Common myeloid progenitor, CD34-positive (primary cell): ENCODE results near the gene AEBP1.

ENCODE experiments used
- CTCF ChIA-PET: fragments of 350-600 bp; sonication (Branson Sonifier 250); formaldehyde crosslinking; loops from one replicate; lab custom pipeline; 2021; ENCODE audit warnings: antibody characterized with exemption; lab: Charles Lee
- POLR2A ChIA-PET: fragments of 350-600 bp; sonication (Branson Sonifier 250); formaldehyde crosslinking; loops from one replicate; lab custom pipeline; 2021; ENCODE audit warnings: antibody characterized with exemption; lab: Charles Lee
- DNase-seq, 3 donors: peaks; one replicate each; pipeline versions ENCODE4 v3.0.0 to v3.0.0-alpha.2; 2013
- H3K27ac ChIP-seq, 2 experiments: 1 replicate in 1 of 2; 2 replicates in 1 of 2; pipeline ENCODE4 v1.7.0; 2013; ENCODE audit warnings: inconsistent platforms in 2 of 2, low read length in 2 of 2, mild to moderate bottlenecking in 2 of 2, low read depth in 1 of 2, moderate library complexity in 1 of 2; ENCODE audit not compliant: severe bottlenecking in 2 of 2, insufficient read depth in 1 of 2, poor library complexity in 1 of 2
- H3K27me3 ChIP-seq, 5 experiments: replicated peaks in 2 of 5; 1 replicate in 3 of 5; 2 replicates in 2 of 5; pipeline versions ENCODE4 v1.6.1 to v1.7.0; 2013; ENCODE audit warnings: low read length in 4 of 5, mild to moderate bottlenecking in 2 of 5, moderate library complexity in 2 of 5, inconsistent platforms in 1 of 5; ENCODE audit not compliant: insufficient read depth in 5 of 5, control insufficient read depth in 4 of 5
- H3K36me3 ChIP-seq, 4 experiments: 1 replicate in 2 of 4; 2 replicates in 2 of 4; pipeline versions ENCODE4 v1.6.1 to v1.7.0; 2013; ENCODE audit warnings: low read length in 3 of 4, control low read depth in 1 of 4, mild to moderate bottlenecking in 1 of 4; ENCODE audit not compliant: control insufficient read depth in 4 of 4, insufficient read depth in 4 of 4
- H3K4me1 ChIP-seq, 4 experiments: 1 replicate in 3 of 4; 2 replicates in 1 of 4; pipeline versions ENCODE4 v1.6.1 to v1.7.1; 2013; ENCODE audit warnings: low read length in 3 of 4, mild to moderate bottlenecking in 3 of 4, control low read depth in 1 of 4, inconsistent platforms in 1 of 4, moderate library complexity in 1 of 4; ENCODE audit not compliant: control insufficient read depth in 4 of 4, insufficient read depth in 4 of 4; ENCODE audit errors: control extremely low read depth in 1 of 4
- H3K4me3 ChIP-seq, 7 experiments: 1 replicate in 4 of 7; 2 replicates in 3 of 7; pipeline versions ENCODE4 v1.5.1 to v1.7.0; 2013; ENCODE audit warnings: mild to moderate bottlenecking in 7 of 7, low read length in 6 of 7, moderate library complexity in 6 of 7, inconsistent platforms in 2 of 7, low read depth in 2 of 7, control low read depth in 1 of 7; ENCODE audit not compliant: insufficient read depth in 4 of 7, control insufficient read depth in 1 of 7; ENCODE audit errors: extremely low read depth in 1 of 7
- H3K9me3 ChIP-seq, 5 experiments: 1 replicate in 4 of 5; 2 replicates in 1 of 5; pipeline versions ENCODE4 v1.6.1 to v1.7.1; 2013; ENCODE audit warnings: low read length in 4 of 5, mild to moderate bottlenecking in 2 of 5, inconsistent platforms in 1 of 5, low read depth in 1 of 5, moderate library complexity in 1 of 5; ENCODE audit not compliant: control insufficient read depth in 4 of 5, insufficient read depth in 2 of 5; ENCODE audit errors: control extremely low read depth in 1 of 5
- WGBS: methylation state at CpG from one replicate; pipeline ENCODE4 v1.1.5; 2013; ENCODE audit not compliant: insufficient coverage; 5-methylcytosine and 5-hydroxymethylcytosine counted together

The AEBP1 gene

GRCh38 chr7:44094883-44095592 lies 9.1 kb upstream of the AEBP1 start:
- DNase-seq: no peak
- no peak overlapping the region for H3K4me3 ChIP-seq
- no peaks in the 10 kb centered on the region for H3K36me3 ChIP-seq
- H3K9me3 ChIP-seq: no peaks in the 10 kb centered on the region
- 100% methylated on average over 2 of the region's 2 CpGs for WGBS
- peaks cover 9 to 18% (median 16%) of the 10 kb centered on the region in 4 experiments for H3K4me1 ChIP-seq
- POLR2A ChIA-PET: no interaction called here
- CTCF ChIA-PET: no interaction called here
- H3K27ac ChIP-seq: no peak overlapping the region
- no peaks in the 10 kb centered on the region for H3K27me3 ChIP-seq

DNA sequence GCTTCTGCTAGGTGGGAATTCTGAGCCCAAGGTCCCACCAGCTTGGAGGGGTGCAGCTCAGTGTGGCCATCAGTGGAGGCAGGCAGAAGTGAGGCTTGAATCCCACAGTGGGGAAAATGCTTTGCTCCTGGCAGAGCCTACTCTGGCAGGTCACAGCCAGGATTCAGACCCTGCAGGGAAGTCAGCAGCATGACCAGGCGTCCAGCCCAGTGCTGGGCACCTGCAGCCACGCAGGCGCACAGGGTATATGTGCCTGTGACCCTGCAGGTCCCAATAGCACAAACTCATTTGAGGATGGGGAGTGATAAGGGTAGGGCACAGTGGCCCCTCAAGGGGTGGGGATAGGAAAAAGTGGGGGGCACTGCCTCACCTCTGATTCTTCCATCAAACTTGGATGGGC lies 8.4 kb upstream of the AEBP1 start:
- H3K36me3 ChIP-seq: no peaks in the 10 kb centered on the region
- DNase-seq: no peak
- ChIA-PET POLR2A (no interaction called here), CTCF (no interaction called here)
- H3K4me1 ChIP-seq: peaks cover 9 to 20% (median 16%) of the 10 kb centered on the region in 4 experiments
- no peaks in the 10 kb centered on the region for H3K9me3 ChIP-seq
- H3K27me3 ChIP-seq: no peaks in the 10 kb centered on the region
- H3K27ac ChIP-seq: no peak overlapping the region
- H3K4me3 ChIP-seq: no peak overlapping the region
- WGBS: 100% methylated on average over 2 of the region's 3 CpGs

DNA sequence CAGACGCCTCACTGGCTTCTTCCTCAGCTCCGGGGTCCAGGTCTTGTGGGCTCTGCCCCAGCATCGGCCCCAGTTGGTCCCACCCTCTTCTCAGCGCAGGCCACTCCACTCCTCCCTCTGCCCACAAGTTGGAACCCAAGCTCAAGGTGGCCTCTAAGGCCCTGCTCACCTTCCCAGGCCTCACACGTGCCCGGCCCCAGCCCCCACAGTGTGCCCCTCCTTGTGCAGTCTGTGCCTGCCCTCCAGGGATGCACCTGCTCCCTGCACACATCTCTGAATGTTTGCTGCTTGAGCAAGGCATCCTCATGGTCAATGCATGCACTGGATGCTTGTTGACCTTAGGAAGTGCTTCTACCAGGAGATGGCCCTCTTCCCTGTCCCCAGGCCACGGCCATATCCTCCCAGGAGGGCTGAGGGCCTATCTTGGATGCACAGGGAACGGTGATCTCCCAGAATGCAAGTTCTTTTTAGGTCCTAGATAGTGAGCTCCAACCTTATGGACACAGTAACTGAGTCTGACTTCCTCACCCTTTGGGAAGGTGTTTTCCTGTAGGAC lies 7.7 kb upstream of the AEBP1 start:
- Histone ChIP-seq H3K27ac (no peak overlapping the region), H3K4me1 (peaks cover 9 to 20% (median 16%) of the 10 kb centered on the region in 4 experiments), H3K4me3 (no peak overlapping the region), H3K36me3 (no peaks in the 10 kb centered on the region), H3K27me3 (no peaks in the 10 kb centered on the region), H3K9me3 (no peaks in the 10 kb centered on the region)
- 97% methylated on average over 8 of the region's 8 CpGs for WGBS
- DNase-seq: no peak
- CTCF ChIA-PET: interaction anchor here (1.0 kb wide), 1 partner anchor 25 kb away, joined by 3 read pairs; no protein-coding TSS in a partner anchor
- POLR2A ChIA-PET: no interaction called here

GRCh38 chr7:44097064-44097932 lies 6.8 kb upstream of the AEBP1 start:
- no peak overlapping the region for H3K27ac ChIP-seq
- ChIA-PET CTCF (interaction anchor here (1.0 to 1.6 kb wide), 5 partner anchors 9 to 31 kb away, joined by 3 to 6 read pairs (median 4); no protein-coding TSS in a partner anchor), POLR2A (interaction anchor here (1.1 kb wide), 1 partner anchor 16 kb away, joined by 4 read pairs; no protein-coding TSS in a partner anchor)
- peaks cover 9 to 20% (median 16%) of the 10 kb centered on the region in 4 experiments for H3K4me1 ChIP-seq
- DNase-seq: peak in 2 of 3 donors; percentile 78 to 85
- H3K9me3 ChIP-seq: no peaks in the 10 kb centered on the region
- no peaks in the 10 kb centered on the region for H3K36me3 ChIP-seq
- H3K27me3 ChIP-seq: no peaks in the 10 kb centered on the region
- no peak overlapping the region for H3K4me3 ChIP-seq
- 69% methylated on average over 6 of the region's 9 CpGs for WGBS

DNA sequence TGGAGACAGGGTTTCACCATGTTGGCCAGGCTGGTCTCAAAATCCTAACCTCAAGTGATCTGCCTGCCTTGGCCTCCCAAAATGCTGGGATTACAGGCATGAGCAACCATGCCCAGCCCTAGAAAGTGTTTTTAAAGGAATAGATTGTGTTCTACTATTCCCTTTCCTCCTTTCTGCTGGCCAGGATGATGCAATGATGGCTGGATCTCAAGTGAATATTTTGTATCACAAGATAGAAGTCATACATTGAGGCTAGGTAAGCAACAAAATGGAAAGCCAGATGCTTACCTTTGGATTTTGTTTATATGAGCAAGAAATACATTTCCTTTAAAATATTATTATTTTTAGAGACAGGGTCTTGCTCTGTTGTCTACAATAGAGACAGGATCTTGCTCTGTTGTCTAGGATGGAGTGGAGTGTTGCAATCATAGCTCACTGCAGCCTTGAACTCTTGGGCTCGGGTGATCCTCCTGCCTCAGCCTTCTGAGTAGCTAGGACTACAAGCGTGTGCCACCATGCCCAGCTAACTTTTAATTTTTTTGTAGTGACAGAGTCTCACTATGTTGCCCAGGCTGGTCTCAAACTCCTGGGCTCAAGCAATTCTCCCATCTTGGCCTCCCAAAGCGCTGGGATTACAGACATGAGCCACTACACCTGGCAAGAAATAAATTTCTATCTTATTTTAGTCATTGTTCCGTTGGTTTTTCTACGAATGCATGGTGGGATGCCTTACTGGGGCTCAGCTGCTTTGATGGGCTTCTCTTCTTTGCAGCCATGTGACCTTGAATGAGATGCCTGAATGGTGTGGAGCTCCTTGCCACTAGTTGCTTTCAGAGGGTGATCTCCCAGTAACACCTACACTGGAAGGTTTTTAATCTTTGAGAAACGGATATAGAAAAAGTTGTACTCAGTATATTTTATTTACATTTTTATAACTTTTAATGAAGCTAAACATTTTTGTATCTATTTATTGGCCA lies 5.8 kb upstream of the AEBP1 start:
- H3K27ac ChIP-seq: no peak overlapping the region
- H3K4me1 ChIP-seq: peaks cover 9 to 28% (median 20%) of the 10 kb centered on the region in 4 experiments
- H3K36me3 ChIP-seq: no peaks in the 10 kb centered on the region
- CTCF ChIA-PET: interaction anchor here (0.8 to 1.6 kb wide), 9 partner anchors 8 to 99 kb away, joined by 3 to 7 read pairs (median 4); no protein-coding TSS in a partner anchor
- H3K4me3 ChIP-seq: no peak overlapping the region
- 98% methylated on average over 5 of the region's 6 CpGs for WGBS
- no peaks in the 10 kb centered on the region for H3K9me3 ChIP-seq
- no peaks in the 10 kb centered on the region for H3K27me3 ChIP-seq
- no peak for DNase-seq
- POLR2A ChIA-PET: interaction anchor here (1.0 to 1.1 kb wide), 2 partner anchors 18 to 103 kb away, joined by 3 to 4 read pairs; partner anchors contain the start of gene YKT6

GRCh38 chr7:44099669-44100068 lies 4.5 kb upstream of the AEBP1 start:
- no CpG with 5 or more reads among the region's 4 CpGs for WGBS
- Histone ChIP-seq H3K36me3 (no peaks in the 10 kb centered on the region), H3K9me3 (no peaks in the 10 kb centered on the region), H3K4me3 (no peak overlapping the region), H3K27ac (no peak overlapping the region), H3K27me3 (no peaks in the 10 kb centered on the region), H3K4me1 (peaks cover 9 to 37% (median 25%) of the 10 kb centered on the region in 4 experiments)
- ChIA-PET POLR2A (interaction anchor here (0.6 kb wide), 1 partner anchor 8 kb away, joined by 3 read pairs; no protein-coding TSS in a partner anchor), CTCF (interaction anchor here (1.2 to 1.6 kb wide), 2 partner anchors 23 to 98 kb away, joined by 3 to 4 read pairs; no protein-coding TSS in a partner anchor)
- peak in 2 of 3 donors; percentile 18 to 39 for DNase-seq
